Stimulated activated CD8-positive, alpha-beta memory T cell treated with anti-CD3 and anti-CD28 coated beads, Interleukin-7, amount 100 ng/mL, for 4 hours (primary cell): ENCODE measurements around the gene VGLL2.
"Not testable (repeated sequence)": the region's sequence is repeated elsewhere in the genome, so short reads cannot be mapped to it uniquely, and the experiment has no call there.

Experiments used
- DNase-seq, 2 donors: peaks; one replicate each; pipeline ENCODE4 v3.0.0-alpha.2; 2020; ENCODE audit warnings: low read depth in 2 of 2

VGLL2 gene, protein sequence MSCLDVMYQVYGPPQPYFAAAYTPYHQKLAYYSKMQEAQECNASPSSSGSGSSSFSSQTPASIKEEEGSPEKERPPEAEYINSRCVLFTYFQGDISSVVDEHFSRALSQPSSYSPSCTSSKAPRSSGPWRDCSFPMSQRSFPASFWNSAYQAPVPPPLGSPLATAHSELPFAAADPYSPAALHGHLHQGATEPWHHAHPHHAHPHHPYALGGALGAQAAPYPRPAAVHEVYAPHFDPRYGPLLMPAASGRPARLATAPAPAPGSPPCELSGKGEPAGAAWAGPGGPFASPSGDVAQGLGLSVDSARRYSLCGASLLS

DNA sequence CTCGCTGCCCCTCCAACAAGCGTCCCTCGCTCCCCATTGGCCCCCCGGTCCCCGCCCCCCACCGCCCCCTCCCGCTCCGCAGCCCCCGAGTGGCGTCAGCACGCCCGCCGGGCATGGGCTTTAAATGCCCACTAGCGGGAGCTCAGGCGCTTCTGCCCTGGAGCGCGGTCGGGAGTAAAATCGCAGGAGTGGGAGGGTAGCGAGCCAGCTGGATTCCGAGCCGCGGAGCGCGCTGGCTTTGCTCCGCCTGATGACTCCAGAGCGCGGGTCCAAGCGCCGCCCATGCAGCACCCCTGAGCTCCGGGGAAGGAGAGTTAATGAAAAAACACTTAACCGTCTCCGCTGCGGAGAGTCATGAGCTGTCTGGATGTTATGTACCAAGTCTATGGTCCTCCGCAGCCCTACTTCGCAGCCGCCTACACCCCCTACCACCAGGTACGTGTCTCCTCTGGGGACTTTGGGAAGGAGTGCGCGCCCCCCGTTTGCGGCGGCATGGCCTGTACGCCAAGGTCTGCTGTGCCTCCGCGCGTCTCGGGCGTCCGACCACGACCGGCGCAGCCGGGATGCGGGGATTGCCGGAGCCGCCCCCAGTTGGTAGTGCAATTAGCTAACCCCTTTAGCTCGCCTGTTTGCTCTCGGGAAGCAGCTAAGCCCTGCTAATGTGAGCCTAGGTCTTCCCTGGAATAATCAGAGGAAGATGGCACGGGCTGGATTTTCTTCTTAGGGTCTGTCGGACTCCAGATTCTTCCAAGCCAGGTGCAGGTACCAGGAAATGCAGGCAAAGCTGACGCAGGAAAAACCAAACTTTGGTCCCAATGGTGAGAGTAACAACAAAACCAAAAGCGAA lies at the start of gene VGLL2:
TSS of gene VGLL2 (plus strand) at position 149 of the 847 bp plus-strand sequence. CDS start at position 355, 206 bp downstream.
- no peak for DNase-seq

DNA sequence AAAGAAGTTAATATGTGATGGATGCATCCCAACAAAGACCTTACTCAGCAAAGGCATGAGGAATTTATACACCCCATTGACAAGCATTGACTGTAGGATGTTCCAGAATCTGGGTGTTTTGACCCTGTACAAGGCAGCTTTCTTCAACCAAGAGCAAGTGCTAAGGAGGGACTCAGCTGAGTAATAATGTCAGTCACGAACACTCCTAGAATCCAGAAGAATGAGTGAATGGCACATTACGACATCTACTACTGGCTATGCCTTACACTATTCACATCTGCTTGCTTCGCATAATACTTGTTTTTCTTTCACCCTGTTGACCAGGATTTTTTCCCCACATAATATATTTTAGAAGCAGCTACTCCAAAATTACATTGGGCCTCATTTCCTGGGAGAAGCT lies 42.5 kb upstream of the VGLL2 start:
- no peak for DNase-seq

DNA sequence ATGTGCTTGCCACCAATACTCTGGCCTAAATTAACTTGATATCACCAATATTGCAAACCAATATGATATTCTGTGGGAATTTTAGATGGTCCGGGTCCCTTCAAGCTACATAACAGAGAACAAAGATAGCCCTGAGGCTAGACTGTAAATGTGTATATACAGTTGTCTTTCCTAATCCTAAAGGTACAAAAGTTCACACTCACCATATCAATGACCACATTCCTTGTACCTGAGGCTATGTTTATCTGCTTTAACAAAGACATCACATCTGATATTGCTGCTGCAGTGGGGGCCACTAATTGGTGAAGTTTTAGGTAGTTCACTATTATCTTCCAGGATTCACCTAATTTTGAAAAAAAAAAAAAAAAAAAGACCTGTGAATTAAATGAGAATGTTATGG lies 38.6 kb upstream of the VGLL2 start:
- no peak for DNase-seq

DNA sequence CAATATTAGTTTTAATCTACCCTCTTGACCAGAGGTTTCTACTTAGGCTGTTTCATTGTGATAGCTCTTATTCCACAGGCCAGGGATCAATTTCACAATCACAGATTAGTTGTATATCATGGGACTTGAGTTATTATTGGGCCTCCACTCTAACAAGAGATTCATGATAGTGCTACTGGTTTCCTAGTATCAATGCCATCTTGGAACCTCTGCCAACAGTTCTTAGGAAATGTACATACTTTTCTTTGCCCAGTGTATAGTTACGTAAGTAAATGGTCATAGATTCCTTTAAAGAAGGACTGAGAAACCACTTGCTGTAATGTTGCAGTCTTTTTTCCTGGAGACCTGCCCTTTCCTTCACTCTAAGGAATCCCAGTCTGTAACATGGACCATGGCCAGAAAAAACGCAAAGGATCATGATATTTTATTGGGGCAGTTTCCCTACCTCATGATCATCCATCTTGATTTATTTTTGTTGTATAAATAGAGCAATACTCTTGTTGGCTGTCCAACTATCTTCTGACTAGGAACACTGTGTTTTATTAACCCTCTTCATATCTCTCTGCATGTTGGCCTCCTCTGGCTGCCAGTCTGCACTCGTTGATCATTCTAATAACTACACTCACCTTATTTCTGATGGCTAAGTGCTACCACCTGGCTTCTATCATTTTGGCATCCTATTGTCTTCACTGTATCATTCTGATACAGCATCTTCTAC lies 38.0 kb upstream of the VGLL2 start:
- DNase-seq, result no peak

DNA sequence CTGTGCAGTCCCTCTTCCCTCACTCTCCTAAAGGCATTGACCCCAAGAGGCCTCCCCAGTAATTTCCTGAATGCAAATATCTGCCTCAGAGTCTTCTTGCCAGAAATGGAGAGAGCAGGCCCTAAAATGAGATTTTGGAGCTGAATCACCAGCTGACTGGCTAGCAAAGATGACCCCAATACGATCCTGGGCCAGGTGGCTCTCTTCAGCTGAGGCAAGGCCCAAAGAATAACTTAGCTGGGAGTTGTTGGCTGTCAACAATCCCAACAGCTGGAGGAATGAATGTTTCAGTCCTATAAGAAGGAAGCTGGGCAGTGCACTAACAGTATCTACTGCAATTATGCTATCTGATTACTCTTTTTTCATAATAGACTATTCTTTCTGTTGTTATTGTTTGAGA lies 37.2 kb upstream of the VGLL2 start:
- DNase-seq, result no peak

DNA sequence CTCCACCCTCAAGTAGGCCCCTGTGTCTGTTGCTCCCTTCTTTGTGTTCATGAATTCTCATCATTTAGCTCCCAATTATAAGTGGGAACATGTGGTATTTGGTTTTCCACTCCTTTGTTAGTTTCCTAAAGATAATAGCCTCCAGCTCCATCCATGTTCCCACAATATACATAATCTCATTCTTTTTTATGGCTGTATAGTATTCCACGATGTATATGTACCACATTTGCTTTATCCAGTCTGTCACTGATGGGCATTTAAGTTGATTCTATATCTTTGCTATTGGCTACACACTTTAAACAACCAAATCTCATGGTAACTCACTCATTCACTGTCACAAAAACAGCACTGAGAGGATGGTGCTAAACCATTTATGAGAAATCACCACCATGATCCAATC lies 35.5 kb upstream of the VGLL2 start:
- no peak for DNase-seq

DNA sequence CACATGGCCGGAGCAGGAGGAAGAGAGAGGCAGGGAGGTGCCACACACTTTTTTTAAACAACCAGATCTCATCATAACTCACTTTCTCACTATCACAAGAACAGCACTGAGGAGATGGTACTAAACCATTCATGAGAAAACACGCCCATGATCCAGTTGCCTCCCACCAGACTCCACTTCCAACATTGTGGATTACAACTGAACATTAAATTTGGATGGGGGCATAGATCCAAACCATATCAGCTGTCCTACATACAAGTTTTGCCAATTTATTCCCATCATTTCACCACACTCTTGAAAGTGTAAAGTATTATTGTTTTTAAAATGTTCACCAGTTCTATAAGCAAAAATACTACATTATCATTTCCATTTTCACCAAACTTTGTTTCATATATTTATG lies 33.9 kb upstream of the VGLL2 start:
- DNase-seq, result no peak

DNA sequence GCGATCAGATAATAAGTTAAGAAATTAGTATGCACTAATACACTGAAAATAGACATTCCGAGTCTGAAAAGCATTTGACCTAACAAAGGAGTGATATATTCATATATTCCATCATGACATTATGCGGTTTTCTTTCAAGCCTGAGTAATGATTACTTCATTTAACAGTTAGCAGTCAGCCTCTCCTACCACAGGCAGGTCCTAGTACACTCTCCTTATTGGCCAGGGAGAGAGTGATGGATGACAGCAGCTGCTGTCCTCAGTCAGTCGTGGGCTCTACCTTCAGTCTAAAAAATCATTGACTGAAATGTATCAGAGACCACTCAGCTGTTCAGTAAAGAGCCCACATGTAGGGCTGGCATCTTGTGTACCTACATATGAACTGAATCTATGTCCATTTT lies 33.2 kb upstream of the VGLL2 start:
- DNase-seq, result no peak

DNA sequence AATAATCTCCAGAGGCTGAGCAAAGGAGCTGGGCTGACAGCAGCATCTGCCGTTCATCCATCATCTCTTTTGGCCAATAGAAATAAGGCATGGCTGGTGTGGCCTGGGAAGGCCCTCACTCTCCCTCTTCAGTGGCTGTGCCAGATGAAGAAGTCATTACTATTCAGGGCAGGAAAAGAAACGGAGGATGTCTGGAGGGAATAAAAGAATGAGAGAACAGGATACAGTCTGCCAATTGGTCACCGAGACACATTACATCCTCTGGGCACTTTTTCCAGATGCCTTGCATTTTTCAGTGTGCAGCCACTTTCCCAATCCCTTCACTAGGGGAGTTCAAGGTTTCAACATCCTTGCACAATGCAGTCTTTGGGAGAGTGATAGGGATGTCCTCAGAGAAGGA lies 32.2 kb upstream of the VGLL2 start:
- DNase-seq, result no peak

DNA sequence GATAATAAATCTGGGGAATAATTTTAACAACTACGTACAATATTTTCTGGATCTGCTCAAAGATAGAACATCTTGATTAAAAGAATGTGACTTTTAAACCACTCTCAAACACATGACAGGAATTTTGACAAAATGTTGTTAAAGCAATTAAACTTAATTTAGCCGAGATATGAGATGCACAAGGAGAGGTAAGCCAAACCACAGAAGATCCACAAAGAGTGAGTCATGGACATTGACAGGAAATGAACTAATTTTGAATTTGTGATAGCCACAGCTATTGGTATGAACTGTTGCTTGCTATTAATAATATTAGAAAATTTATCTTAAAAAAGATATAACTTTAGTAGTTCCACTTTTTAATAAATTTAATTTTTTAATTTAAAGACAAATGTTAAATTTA lies 27.8 kb upstream of the VGLL2 start:
- DNase-seq, result no peak

DNA sequence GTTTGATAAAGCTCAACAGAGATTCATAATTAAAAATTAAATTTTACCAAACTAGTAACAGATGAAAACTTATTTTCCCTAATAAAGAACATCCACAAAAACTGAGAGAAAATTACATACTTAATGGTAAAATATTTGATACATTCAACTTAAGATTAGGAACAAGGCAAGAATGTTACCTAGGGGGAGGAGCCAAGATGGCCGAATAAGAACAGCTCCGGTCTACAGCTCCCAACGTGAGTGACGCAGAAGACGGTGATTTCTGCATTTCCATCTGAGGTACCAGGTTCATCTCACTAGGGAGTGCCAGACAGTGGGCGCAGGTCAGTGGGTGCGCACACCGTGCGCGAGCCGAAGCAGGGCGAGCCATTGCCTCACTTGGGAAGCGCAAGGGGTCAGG lies 20.8 kb upstream of the VGLL2 start:
- DNase-seq, result not testable (repeated sequence)

DNA sequence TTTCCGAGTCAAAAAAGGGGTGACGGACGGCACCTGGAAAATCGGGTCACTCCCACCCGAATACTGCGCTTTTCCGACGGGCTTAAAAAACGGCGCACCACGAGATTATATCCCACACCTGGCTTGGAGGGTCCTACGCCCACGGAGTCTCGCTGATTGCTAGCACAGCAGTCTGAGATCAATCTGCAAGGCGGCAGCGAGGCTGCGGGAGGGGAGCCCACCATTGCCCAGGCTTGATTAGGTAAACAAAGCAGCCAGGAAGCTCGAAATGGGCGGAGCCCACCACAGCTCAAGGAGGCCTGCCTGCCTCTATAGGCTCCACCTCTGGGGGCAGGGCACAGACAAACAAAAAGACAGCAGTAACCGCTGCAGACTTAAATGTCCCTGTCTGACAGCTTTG lies 20.4 kb upstream of the VGLL2 start:
- not testable (repeated sequence) for DNase-seq

DNA sequence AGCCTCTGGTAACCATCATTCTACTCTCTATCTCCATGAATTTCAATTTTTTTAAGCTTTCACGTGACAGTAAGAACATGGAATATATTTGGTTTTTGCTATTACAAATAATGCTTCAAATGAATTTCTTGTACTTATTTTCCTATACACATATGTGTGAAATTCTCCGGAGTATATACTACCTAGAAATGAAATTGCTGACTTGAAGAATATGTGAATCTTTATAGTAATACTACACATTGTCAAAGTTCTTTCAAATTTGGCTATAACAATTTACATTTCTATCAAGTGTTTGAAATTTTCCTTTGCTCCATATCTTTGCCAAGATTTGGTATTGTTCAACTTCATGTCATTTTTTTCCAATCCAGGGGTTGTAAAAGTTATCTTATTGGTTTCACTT lies 11.6 kb upstream of the VGLL2 start:
- no peak for DNase-seq

DNA sequence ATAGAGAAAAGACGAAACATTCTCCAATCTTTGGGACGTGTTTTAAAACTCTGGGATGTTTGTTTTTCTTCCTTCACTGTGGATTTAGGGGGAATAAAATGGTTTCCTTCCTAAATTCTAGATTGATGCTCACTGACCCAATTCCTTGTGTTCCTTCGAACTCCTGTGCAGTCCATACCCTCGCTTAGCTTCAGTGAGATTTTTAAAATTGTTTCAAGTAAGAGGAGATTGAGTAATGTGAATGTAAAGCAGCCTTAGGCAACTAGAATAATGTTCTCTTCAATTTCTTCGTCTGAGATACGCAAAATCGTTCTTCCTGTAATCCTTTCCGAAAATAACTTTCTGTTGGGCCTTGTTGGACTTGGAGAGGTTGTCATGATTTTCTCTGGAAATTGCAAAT lies 2.6 kb upstream of the VGLL2 start:
- no peak for DNase-seq

DNA sequence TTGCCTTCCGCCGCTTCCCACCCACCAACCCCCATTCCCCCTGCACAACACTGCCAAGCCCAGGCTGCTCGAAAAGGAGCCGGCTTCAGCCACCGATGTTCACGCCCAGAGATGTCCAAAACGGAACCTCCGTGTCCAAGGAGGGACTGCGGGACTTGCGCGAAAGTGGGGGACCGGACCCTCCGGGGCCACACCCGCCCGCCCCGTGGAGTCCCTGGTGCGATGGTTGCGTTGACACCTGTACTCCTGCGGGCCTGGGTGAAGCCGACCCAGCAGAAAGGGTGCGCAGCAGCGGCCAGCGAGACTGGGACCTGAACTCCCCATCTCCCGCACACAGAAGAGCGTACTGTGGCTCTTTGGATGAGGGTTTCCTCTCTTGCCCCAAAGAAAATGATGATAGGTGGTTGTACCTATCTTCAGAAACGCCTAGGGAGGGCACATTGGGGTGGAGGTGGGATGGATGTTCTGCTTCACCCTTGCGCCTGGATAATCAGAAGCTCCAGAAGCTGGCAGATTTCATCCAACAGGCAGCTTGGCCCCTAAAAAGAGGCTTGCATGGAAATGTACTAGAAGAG lies 1.9 kb upstream of the VGLL2 start:
- DNase-seq, result no peak

DNA sequence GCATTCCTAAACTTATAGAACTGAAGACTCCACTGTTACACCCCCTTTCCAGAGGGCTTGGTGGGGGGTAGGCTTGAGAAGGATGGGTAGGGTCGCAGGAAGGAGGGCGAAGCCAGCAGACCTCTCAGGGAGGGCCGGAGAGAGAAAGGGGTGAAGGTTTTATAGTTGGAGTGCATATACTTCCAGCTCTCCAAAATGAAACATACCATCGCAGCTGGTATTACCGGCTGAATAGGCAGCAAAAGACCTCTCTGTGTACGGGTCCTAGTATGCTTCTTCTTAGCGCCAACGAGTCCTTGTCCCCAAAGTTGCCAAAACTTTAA lies 1.0 kb upstream of the VGLL2 start:
- DNase-seq, result no peak

DNA sequence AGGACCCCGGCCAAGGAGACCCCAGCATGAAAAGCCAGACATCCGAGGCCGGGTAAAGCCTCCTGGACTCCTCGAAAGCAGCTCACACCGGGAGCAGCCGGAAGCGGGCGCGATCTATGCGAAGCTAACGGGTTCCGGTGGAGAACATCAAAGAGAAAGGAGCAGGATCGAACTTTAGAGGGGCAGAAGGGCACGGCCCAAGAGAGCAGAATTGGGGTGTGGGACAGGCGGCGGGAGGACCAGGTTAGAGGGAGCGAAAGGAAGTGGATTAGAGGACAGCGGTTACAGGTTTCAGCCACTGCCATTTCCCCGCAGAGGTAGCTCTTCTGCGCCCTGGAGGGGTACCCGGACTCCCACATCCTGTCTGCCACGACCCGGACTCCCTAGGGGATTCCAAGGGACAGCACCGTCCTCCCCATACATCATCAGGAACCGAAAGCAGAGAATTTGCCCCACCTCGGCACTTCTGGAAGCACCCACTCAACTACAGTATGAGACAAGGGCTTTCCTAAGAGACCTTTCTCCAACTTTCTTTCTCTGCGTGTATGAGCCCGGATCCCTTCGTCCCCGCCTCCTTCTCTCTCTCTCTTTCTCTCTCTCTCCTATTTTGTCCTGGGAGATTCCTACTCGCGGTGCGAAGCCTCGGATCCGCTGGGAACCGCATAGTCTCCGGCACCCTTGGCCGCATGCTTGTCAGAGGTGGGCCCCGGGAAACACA lies 507 bp upstream of the VGLL2 start:
- no peak for DNase-seq

DNA sequence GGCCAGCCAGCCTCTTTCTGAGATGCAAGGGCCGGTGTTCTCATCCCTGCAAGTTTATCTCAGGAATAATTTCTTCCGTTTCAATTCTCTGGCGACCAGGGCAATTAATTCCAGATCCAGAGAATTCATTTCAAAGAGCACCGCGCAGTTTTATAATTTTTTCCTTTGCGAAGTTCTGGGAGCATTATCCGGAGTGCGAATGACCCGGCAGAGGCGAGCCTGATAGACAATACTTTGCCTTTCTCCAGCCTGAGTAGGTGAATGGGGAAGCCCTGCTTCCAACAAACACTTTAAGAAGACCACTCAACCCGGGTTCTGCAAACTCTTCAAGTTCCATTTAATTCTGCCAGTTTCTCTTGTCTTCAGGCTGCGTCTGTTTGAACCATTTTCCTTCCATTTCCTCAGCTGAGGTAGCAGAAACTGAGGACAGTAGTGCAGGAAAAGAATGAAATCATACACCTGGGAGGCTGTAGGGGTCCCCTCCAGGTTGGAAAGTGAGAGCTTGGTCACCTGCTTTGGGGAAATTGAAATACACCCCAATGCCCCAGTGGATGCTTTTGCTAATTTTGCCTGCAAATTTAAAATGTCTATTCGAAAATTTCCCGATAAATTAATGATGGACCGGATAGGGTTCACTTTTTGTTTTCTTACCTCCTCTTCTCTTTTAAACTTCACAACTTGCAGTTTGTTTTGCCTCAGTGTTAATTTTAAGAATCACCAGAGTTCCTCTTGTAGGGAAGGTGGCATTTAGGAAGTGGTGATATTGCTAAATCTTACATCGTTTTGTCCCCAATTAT lies 1.1 kb downstream of the VGLL2 start:
- DNase-seq, result no peak

DNA sequence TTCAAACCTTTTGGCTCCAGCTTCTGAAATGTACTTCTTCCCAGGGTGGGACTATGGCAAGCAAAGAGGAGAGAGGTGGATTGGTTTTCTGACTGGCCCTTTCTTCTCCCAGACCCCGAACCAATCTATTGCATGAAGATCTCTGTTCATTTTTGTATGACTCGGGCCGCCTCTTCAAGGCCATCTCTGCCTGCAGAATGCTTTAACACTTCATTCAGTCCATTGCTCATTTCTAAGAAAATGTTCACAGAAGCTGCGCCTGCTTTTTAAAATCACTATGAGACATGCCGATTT lies 1.6 kb downstream of the VGLL2 start:
- DNase-seq, result no peak

DNA sequence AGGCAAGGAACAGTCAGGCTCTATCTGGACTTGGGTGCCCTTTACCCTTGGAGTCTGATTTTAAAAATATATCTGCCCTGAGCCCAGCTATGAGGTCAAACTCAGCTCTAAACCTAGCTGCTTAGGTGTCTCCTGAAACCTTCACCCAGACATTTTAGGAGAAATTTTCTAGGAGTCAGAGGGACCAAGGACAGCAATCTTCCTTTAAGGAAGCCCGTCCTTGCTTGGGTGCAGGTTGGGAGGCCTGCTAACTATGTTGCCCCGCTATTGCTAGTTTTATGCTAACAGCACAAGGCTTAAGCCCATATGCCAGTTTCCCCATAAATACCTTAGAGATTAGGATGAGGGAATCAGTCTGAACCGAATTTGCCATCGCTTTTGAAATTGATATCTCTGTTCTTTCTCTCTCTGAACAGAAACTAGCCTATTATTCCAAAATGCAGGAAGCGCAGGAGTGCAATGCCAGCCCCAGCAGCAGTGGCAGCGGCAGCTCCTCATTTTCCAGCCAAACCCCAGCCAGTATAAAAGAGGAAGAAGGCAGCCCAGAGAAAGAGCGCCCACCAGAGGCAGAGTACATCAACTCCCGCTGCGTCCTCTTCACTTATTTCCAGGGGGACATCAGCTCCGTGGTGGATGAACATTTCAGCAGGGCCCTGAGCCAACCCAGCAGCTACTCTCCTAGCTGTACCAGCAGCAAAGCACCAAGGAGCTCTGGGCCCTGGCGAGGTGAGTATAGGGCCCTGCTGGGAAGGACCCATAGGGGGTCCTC lies 2.6 kb downstream of the VGLL2 start:
- DNase-seq, result no peak
